ENCODE data around the gene TMEM212.

- no peak for TF ChIP-seq EZH2phosphoT487 (IDR thresholded peaks at IDR 0.05; ENCODE audit: borderline replicate concordance)
- TF ChIP-seq, protein P1, sequence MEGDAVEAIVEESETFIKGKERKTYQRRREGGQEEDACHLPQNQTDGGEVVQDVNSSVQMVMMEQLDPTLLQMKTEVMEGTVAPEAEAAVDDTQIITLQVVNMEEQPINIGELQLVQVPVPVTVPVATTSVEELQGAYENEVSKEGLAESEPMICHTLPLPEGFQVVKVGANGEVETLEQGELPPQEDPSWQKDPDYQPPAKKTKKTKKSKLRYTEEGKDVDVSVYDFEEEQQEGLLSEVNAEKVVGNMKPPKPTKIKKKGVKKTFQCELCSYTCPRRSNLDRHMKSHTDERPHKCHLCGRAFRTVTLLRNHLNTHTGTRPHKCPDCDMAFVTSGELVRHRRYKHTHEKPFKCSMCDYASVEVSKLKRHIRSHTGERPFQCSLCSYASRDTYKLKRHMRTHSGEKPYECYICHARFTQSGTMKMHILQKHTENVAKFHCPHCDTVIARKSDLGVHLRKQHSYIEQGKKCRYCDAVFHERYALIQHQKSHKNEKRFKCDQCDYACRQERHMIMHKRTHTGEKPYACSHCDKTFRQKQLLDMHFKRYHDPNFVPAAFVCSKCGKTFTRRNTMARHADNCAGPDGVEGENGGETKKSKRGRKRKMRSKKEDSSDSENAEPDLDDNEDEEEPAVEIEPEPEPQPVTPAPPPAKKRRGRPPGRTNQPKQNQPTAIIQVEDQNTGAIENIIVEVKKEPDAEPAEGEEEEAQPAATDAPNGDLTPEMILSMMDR (conservative IDR thresholded peaks at IDR 0.05; ENCODE audit: low read length) = no peak
These were observed 8.0 kb downstream of the TMEM212 start for GRCh38 chr3:171850960-171851659.
